GM21619 (cell line): Measurements from ENCODE around the gene ASXL2.

Experiments used
- ATAC-seq: cut with Tn5 transposase; IDR thresholded peaks from one replicate; pipeline ENCODE4 v1.9.1; 2021; ENCODE audit not compliant: unreplicated experiment

ASXL2 gene

GRCh38 chr2:25698752-25699151 is 179.5 kb downstream of the ASXL2 start:
- no peak for ATAC-seq

- ATAC-seq = no peak
Measured at GRCh38 chr2:25697559-25698341, 180.5 kb downstream of the ASXL2 start.

GRCh38 chr2:25692737-25693445 is 185.4 kb downstream of the ASXL2 start:
- no peak for ATAC-seq

- no peak for ATAC-seq
Measured at GRCh38 chr2:25692143-25692542, 186.1 kb downstream of the ASXL2 start.

- ATAC-seq = no peak
Measured at GRCh38 chr2:25690058-25690457, 188.2 kb downstream of the ASXL2 start.

GRCh38 chr2:25688236-25688635 is 190.1 kb downstream of the ASXL2 start:
- ATAC-seq = no peak

GRCh38 chr2:25685741-25686140 is 192.5 kb downstream of the ASXL2 start:
- ATAC-seq = no peak

- ATAC-seq = no peak
Measured at GRCh38 chr2:25684577-25685473, 193.5 kb downstream of the ASXL2 start.
